BLaER1 treated with 17β-estradiol and CSF1 and Interleukin-3, amounts not matched to agents 10 nM and 100 nM (cell line): ENCODE results near the gene GPC4.
"Not testable (repeated sequence)": the region's sequence is repeated elsewhere in the genome, so short reads cannot be mapped to it uniquely, and the experiment has no call there.

Experiments used
- H3K27ac ChIP-seq, 11 experiments: shearing (Covaris generic); formaldehyde crosslinking; 2 replicates each; pipeline ENCODE4 v1.8.1; 2022
- H3K27me3 ChIP-seq, 11 experiments: shearing (Covaris generic); formaldehyde crosslinking; 2 replicates each; pipeline ENCODE4 v1.8.1; 2022
- H3K36me3 ChIP-seq, 11 experiments: shearing (Covaris generic); formaldehyde crosslinking; 2 replicates each; pipeline ENCODE4 v1.8.1; 2022
- H3K4me1 ChIP-seq, 10 experiments: shearing (Covaris generic); formaldehyde crosslinking; 2 replicates each; pipeline ENCODE4 v1.8.1; 2022
- H3K4me2 ChIP-seq, 11 experiments: shearing (Covaris generic); formaldehyde crosslinking; 2 replicates each; pipeline ENCODE4 v1.8.1; 2022
- H3K4me3 ChIP-seq, 10 experiments: shearing (Covaris generic); formaldehyde crosslinking; 2 replicates each; pipeline ENCODE4 v1.8.1; 2022
- H3K9ac ChIP-seq, 11 experiments: shearing (Covaris generic); formaldehyde crosslinking; 2 replicates each; pipeline ENCODE4 v1.8.1; 2022
- H3K9me3 ChIP-seq, 11 experiments: shearing (Covaris generic); formaldehyde crosslinking; replicated peaks in 1 of 11; 2 replicates each; pipeline ENCODE4 v1.8.1; 2022
- H4K20me1 ChIP-seq, 11 experiments: shearing (Covaris generic); formaldehyde crosslinking; 2 replicates each; pipeline ENCODE4 v1.8.1; 2022
- Cebpa-rat ChIP-seq, 11 experiments: shearing (Covaris generic); IDR thresholded peaks; 2 replicates each; pipeline ENCODE4 v1.8.1; 2022

The GPC4 gene

GRCh38 chrX:133294126-133294525 is 121.2 kb downstream of the GPC4 start:
- no peaks in the 10 kb centered on the region for H3K4me1 ChIP-seq
- H3K9ac ChIP-seq: no peak overlapping the region
- H4K20me1 ChIP-seq: no peaks in the 10 kb centered on the region; a peak in 2 of 22 replicates
- H3K36me3 ChIP-seq: no peaks in the 10 kb centered on the region
- peaks cover 89 to 100% (median 99%) of the 10 kb centered on the region in 11 experiments for H3K27me3 ChIP-seq
- H3K27ac ChIP-seq: no peak overlapping the region
- H3K4me2 ChIP-seq: no peak overlapping the region
- peaks cover 0 to 30% (median 0%) of the 10 kb centered on the region in 11 experiments; a peak in 5 of 22 replicates for H3K9me3 ChIP-seq
- no peak for TF ChIP-seq Cebpa-rat (IDR thresholded peaks at IDR 0.05)
- H3K4me3 ChIP-seq: no peak overlapping the region

- TF ChIP-seq Cebpa-rat (IDR thresholded peaks at IDR 0.05): no peak
- Histone ChIP-seq H3K9me3 (peaks cover 0 to 31% (median 0%) of the 10 kb centered on the region in 11 experiments; a peak in 5 of 22 replicates), H3K4me3 (no peak overlapping the region), H3K27ac (no peak overlapping the region), H3K36me3 (no peaks in the 10 kb centered on the region), H4K20me1 (no peaks in the 10 kb centered on the region; a peak in 1 of 22 replicates), H3K4me1 (no peaks in the 10 kb centered on the region), H3K4me2 (no peak overlapping the region), H3K9ac (no peak overlapping the region), H3K27me3 (peaks cover 49 to 94% (median 81%) of the 10 kb centered on the region in 11 experiments)
These were observed 125.2 kb downstream of the GPC4 start for GRCh38 chrX:133290076-133290475.

GRCh38 chrX:133287860-133288259 is 127.4 kb downstream of the GPC4 start:
- no peaks in the 10 kb centered on the region for H4K20me1 ChIP-seq
- H3K27ac ChIP-seq: no peak overlapping the region
- TF ChIP-seq Cebpa-rat (IDR thresholded peaks at IDR 0.05): no peak
- no peak overlapping the region for H3K9ac ChIP-seq
- H3K36me3 ChIP-seq: no peaks in the 10 kb centered on the region
- peaks cover 26 to 76% (median 60%) of the 10 kb centered on the region in 11 experiments for H3K27me3 ChIP-seq
- peaks cover 0 to 32% (median 0%) of the 10 kb centered on the region in 11 experiments; a peak in 5 of 22 replicates for H3K9me3 ChIP-seq
- no peaks in the 10 kb centered on the region for H3K4me1 ChIP-seq
- H3K4me2 ChIP-seq: no peak overlapping the region
- H3K4me3 ChIP-seq: no peak overlapping the region

- no peak overlapping the region for H3K4me3 ChIP-seq
- H3K9ac ChIP-seq: no peak overlapping the region
- no peaks in the 10 kb centered on the region for H4K20me1 ChIP-seq
- no peaks in the 10 kb centered on the region for H3K36me3 ChIP-seq
- H3K27me3 ChIP-seq: peaks cover 14 to 74% (median 56%) of the 10 kb centered on the region in 11 experiments
- H3K4me1 ChIP-seq: no peaks in the 10 kb centered on the region
- no peak overlapping the region for H3K4me2 ChIP-seq
- peaks cover 0 to 40% (median 9%) of the 10 kb centered on the region in 11 experiments; a peak in 11 of 22 replicates for H3K9me3 ChIP-seq
- no peak overlapping the region for H3K27ac ChIP-seq
- TF ChIP-seq Cebpa-rat (IDR thresholded peaks at IDR 0.05): no peak
These were observed 129.9 kb downstream of the GPC4 start for GRCh38 chrX:133285341-133285740.

GRCh38 chrX:133279112-133279730 is 136.1 kb downstream of the GPC4 start:
- not testable (repeated sequence) for H3K4me1 ChIP-seq, H3K4me3 ChIP-seq, H3K9ac ChIP-seq, H4K20me1 ChIP-seq, H3K27ac ChIP-seq, H3K4me2 ChIP-seq, H3K36me3 ChIP-seq
- peaks cover 56 to 88% (median 76%) of the 10 kb centered on the region in 11 experiments for H3K27me3 ChIP-seq
- peaks cover 14 to 66% (median 34%) of the 10 kb centered on the region in 11 experiments; a peak in 21 of 22 replicates for H3K9me3 ChIP-seq

GRCh38 chrX:133273180-133273579 is 142.1 kb downstream of the GPC4 start:
- Histone ChIP-seq H3K4me2 (no peak overlapping the region), H3K27me3 (peaks cover 90 to 100% (median 99%) of the 10 kb centered on the region in 11 experiments), H3K27ac (no peak overlapping the region), H4K20me1 (peaks cover 0 to 13% (median 0%) of the 10 kb centered on the region in 11 experiments; a peak in 5 of 22 replicates), H3K4me1 (no peaks in the 10 kb centered on the region), H3K9ac (no peak overlapping the region), H3K9me3 (peaks cover 10 to 26% (median 14%) of the 10 kb centered on the region in 11 experiments; a peak in 20 of 22 replicates), H3K36me3 (no peaks in the 10 kb centered on the region), H3K4me3 (no peak overlapping the region)
- TF ChIP-seq Cebpa-rat (IDR thresholded peaks at IDR 0.05): no peak

- no peak overlapping the region for H3K27ac ChIP-seq
- TF ChIP-seq Cebpa-rat (IDR thresholded peaks at IDR 0.05): no peak
- no peaks in the 10 kb centered on the region for H3K4me1 ChIP-seq
- H3K9ac ChIP-seq: no peak overlapping the region
- H3K36me3 ChIP-seq: no peaks in the 10 kb centered on the region
- peaks cover 95 to 100% (median 100%) of the 10 kb centered on the region in 11 experiments for H3K27me3 ChIP-seq
- H3K4me2 ChIP-seq: no peak overlapping the region
- H4K20me1 ChIP-seq: peaks cover 0 to 10% (median 0%) of the 10 kb centered on the region in 11 experiments; a peak in 5 of 22 replicates
- no peaks in the 10 kb centered on the region; a peak in 2 of 22 replicates for H3K9me3 ChIP-seq
- H3K4me3 ChIP-seq: no peak overlapping the region
These were observed 146.1 kb downstream of the GPC4 start for GRCh38 chrX:133269168-133269567.

GRCh38 chrX:133267621-133268020 is 147.7 kb downstream of the GPC4 start:
- no peaks in the 10 kb centered on the region for H3K4me1 ChIP-seq
- H3K27me3 ChIP-seq: peaks cover 94 to 100% (median 100%) of the 10 kb centered on the region in 11 experiments
- peaks cover 0 to 10% (median 0%) of the 10 kb centered on the region in 11 experiments; a peak in 5 of 22 replicates for H4K20me1 ChIP-seq
- no peak overlapping the region for H3K4me3 ChIP-seq
- no peaks in the 10 kb centered on the region; a peak in 2 of 22 replicates for H3K9me3 ChIP-seq
- H3K9ac ChIP-seq: no peak overlapping the region
- no peak overlapping the region for H3K4me2 ChIP-seq
- H3K27ac ChIP-seq: no peak overlapping the region
- TF ChIP-seq Cebpa-rat (IDR thresholded peaks at IDR 0.05): no peak
- H3K36me3 ChIP-seq: no peaks in the 10 kb centered on the region

- Histone ChIP-seq H3K36me3 (no peaks in the 10 kb centered on the region), H3K9me3 (peaks cover 0 to 6% (median 0%) of the 10 kb centered on the region in 11 experiments; a peak in 2 of 22 replicates), H3K4me1 (no peaks in the 10 kb centered on the region), H3K9ac (no peak overlapping the region), H4K20me1 (peaks cover 0 to 10% (median 0%) of the 10 kb centered on the region in 11 experiments; a peak in 5 of 22 replicates), H3K4me3 (no peak overlapping the region), H3K27me3 (peaks cover 99 to 100% (median 100%) of the 10 kb centered on the region in 11 experiments), H3K4me2 (no peak overlapping the region), H3K27ac (no peak overlapping the region)
- no peak for TF ChIP-seq Cebpa-rat (IDR thresholded peaks at IDR 0.05)
These were observed 150.0 kb downstream of the GPC4 start for GRCh38 chrX:133265331-133265730.
